Hippocampal formation (tissue), 2 donors: ENCODE measurements around the gene RGS14.
"Not testable (repeated sequence)": the region's sequence is repeated elsewhere in the genome, so short reads cannot be mapped to it uniquely, and the experiment has no call there.

Experiments
- DNase-seq, 2 donors: peaks; one replicate each; lab custom pipeline; 2025; lab: John Stamatoyannopoulos, UW

Gene RGS14

GRCh38 chr5:177349762-177350161 is 8.0 kb upstream of the RGS14 start:
- DNase-seq: no peak

GRCh38 chr5:177350776-177351391 is 6.8 kb upstream of the RGS14 start:
- no peak for DNase-seq

GRCh38 chr5:177351392-177352329 is 6.1 kb upstream of the RGS14 start, which contains the start of gene LMAN2:
TSS of gene LMAN2 (minus strand) at chr5:177351668. CDS start at chr5:177351647, 21 bp downstream.
- peak; percentile 90 to 94 for DNase-seq

- no peak for DNase-seq
Observed at GRCh38 chr5:177353093-177353492, 4.6 kb upstream of the RGS14 start.

- DNase-seq: no peak
Observed at GRCh38 chr5:177354256-177354655, 3.5 kb upstream of the RGS14 start.

GRCh38 chr5:177354711-177355110 is 3.0 kb upstream of the RGS14 start:
- DNase-seq: no peak

- no peak for DNase-seq
Observed at GRCh38 chr5:177355162-177355867, 2.4 kb upstream of the RGS14 start.

- no peak for DNase-seq
Observed at GRCh38 chr5:177355868-177356168, 1.9 kb upstream of the RGS14 start.

- DNase-seq: no peak
Observed at GRCh38 chr5:177356746-177357145, 978 bp upstream of the RGS14 start.

GRCh38 chr5:177357146-177357458 is 622 bp upstream of the RGS14 start:
- no peak for DNase-seq

- DNase-seq: no peak
Observed at GRCh38 chr5:177358370-177358819, 671 bp downstream of the RGS14 start.

- DNase-seq: no peak
Observed at GRCh38 chr5:177359451-177359851, 1.7 kb downstream of the RGS14 start.

- no peak for DNase-seq
Observed at GRCh38 chr5:177359860-177360259, 2.1 kb downstream of the RGS14 start.

GRCh38 chr5:177360740-177361139 is 3.0 kb downstream of the RGS14 start:
- not testable (repeated sequence) for DNase-seq

GRCh38 chr5:177361418-177362291 is 3.9 kb downstream of the RGS14 start:
- no peak for DNase-seq

GRCh38 chr5:177362292-177362609 is 4.5 kb downstream of the RGS14 start:
- DNase-seq: no peak

- no peak for DNase-seq
Observed at GRCh38 chr5:177362610-177363507, 5.1 kb downstream of the RGS14 start.

- no peak for DNase-seq
Observed at GRCh38 chr5:177363565-177363964, 5.8 kb downstream of the RGS14 start.

GRCh38 chr5:177364159-177364962 is 6.6 kb downstream of the RGS14 start:
- no peak for DNase-seq
